Heart right ventricle (tissue), 16 donors: ENCODE measurements around the gene LRRC32. TPM values are rescaled to one million over a fixed set of nuclear protein-coding genes. Genes with fewer than 3 reads are reported as not detected.

Experiments
- ATAC-seq, 8 donors: fragments of 200-7000 bp; cut with Tn5 transposase; one replicate each; pipeline ENCODE4 v1.9.1; 2020; ENCODE audit warnings: mild to moderate bottlenecking in 8 of 8, moderate library complexity in 8 of 8, moderate number of reproducible peaks in 1 of 8
- DNase-seq, 2 donors: peaks; one replicate each; pipeline ENCODE4 v3.0.0-alpha.2; 2020
- H3K27ac ChIP-seq, 10 donors: fragments of 200-600 bp; sonication (generic) in 2 of 10; one replicate each; pipeline versions ENCODE4 v1.5.0 to v1.8.0; 2020 to 2022; ENCODE audit warnings: mild to moderate bottlenecking in 3 of 10
- H3K27me3 ChIP-seq, 7 donors: fragments of 200-600 bp; one replicate each; pipeline ENCODE4 v1.8.0; 2021 to 2022; ENCODE audit warnings: mild to moderate bottlenecking in 2 of 7
- H3K36me3 ChIP-seq, 9 donors: fragments of 200-600 bp; sonication (generic) in 1 of 9; one replicate each; pipeline versions ENCODE4 v1.5.0 to v1.8.0; 2020 to 2022; ENCODE audit warnings: mild to moderate bottlenecking in 2 of 9
- H3K4me1 ChIP-seq, 9 donors: fragments of 200-600 bp; sonication (generic) in 1 of 9; one replicate each; pipeline versions ENCODE4 v1.5.0 to v1.8.0; 2020 to 2022; ENCODE audit warnings: mild to moderate bottlenecking in 4 of 9
- H3K4me3 ChIP-seq, 10 donors: fragments of 200-600 bp; sonication (generic) in 2 of 10; one replicate each; pipeline versions ENCODE4 v1.5.0 to v1.8.0; 2020 to 2022; ENCODE audit warnings: mild to moderate bottlenecking in 7 of 10, moderate library complexity in 2 of 10
- H3K9me3 ChIP-seq, 11 donors: fragments of 200-600 bp in 10 of 11; sonication (generic) in 2 of 11; one replicate each; pipeline versions ENCODE4 v1.5.0 to v1.8.0; 2013 to 2022; ENCODE audit warnings: mild to moderate bottlenecking in 2 of 11, control low read depth in 1 of 11, moderate library complexity in 1 of 11
- WGBS, 2 donors: extraction: QIAGEN DNeasy Blood & Tissue Kit; methylation state at CpG; one replicate each; pipeline ENCODE4 v1.1.7; 2013; ENCODE audit warnings: inconsistent platforms in 1 of 2; 5-methylcytosine and 5-hydroxymethylcytosine counted together
- intact Hi-C, 10 donors: fragments of 100-400 bp; cut with DNase I; formaldehyde crosslinking; loops; one replicate each; pipeline versions ENCODE4 v1.11.1 to v1.14.2; 2022
- polyA plus RNA-seq, 2 donors: library from polyadenylated mRNA; stranded (reverse); fragments of 200-250 nt; gene quantifications; one replicate each; pipeline ENCODE4 v1.2.3, GENCODE V29; 2013
- total RNA-seq, 10 donors: library from RNA; stranded (reverse); fragmentation: NEBNext Ultra II Directional in 3 of 10; extraction: Animal tissue kit (Norgen Biotek cat#: 25700) in 3 of 10; gene quantifications; one replicate each; pipeline versions ENCODE4 v1.2.1 to v1.2.4, GENCODE V29; 2021 to 2023
- TF ChIP-seq, protein P1 (sequence below), 9 donors: fragments of 200-600 bp; sonication (generic) in 2 of 9; IDR thresholded peaks; one replicate each; pipeline versions ENCODE4 v1.5.0 to v1.8.0; 2021 to 2022; ENCODE audit warnings: antibody characterized with exemption in 9 of 9, mild to moderate bottlenecking in 5 of 9, moderate library complexity in 1 of 9
- donor health status: Arrhythmogenic right ventricular cardiomyopathy.
- donor health status: ischemic (EF 13 %, LVEDD 7.1; RV severe dilation, severe dysfunction).
- donor health status: healthy with polysubstance abuse.
- donor health status: DM: no; HTN: yes; CAD: no.
- donor health status: DM: no; HTN: no; CAD: no.
- donor health status: ischemic (EF 25% LVEDD 6.9; RV normal size, moderate dysfunction).
- donor health status: ischemic (EF 25% LVEDD 5.7; RV mildly dilated, moderate dysfunction).
- donor health status: healthy.
- donor health status: DM: yes; HTN: yes; CAD: no.
- donor health status: Ischemic cardiomyopathy.
- donor health status: ischemic (EF 35%, LVEDD 5.7; RV mildly dilated, moderate dysfunction).
- donor health status: nonischemic (EF 11% LVEDD 7.7; RV severe dilation, severe dysfunction).
- donor health status: DM: yes; HTN: yes; CAD: no.
- donor health status: PGD.
- donor health status: ischemic (EF 29% LVEDD 5.4; RV normal size, mild dysfunction).
- donor health status: nonischemic (EF 23%, LVEDD 6.1; RV moderate dilation, normal function).

Gene LRRC32
- total and polyA plus RNA-seq, 12 donors = 16.7 to 215 (median 43.7) TPM

- no peaks in the 10 kb centered on the region for H3K36me3 ChIP-seq
- ATAC-seq = no peak
Observed at GRCh38 chr11:76702336-76703128, 32.0 kb upstream of the LRRC32 start.

GRCh38 chr11:76701294-76702040 lies 30.9 kb upstream of the LRRC32 start:
- Histone ChIP-seq H3K4me1 (peaks cover 0 to 18% (median 0%) of the 10 kb centered on the region in 9 donors), H3K9me3 (peaks cover 0 to 12% (median 0%) of the 10 kb centered on the region in 11 donors), H3K36me3 (no peaks in the 10 kb centered on the region), H3K27ac (no peak overlapping the region), H3K27me3 (no peaks in the 10 kb centered on the region), H3K4me3 (no peak overlapping the region)
- TF ChIP-seq, protein P1, sequence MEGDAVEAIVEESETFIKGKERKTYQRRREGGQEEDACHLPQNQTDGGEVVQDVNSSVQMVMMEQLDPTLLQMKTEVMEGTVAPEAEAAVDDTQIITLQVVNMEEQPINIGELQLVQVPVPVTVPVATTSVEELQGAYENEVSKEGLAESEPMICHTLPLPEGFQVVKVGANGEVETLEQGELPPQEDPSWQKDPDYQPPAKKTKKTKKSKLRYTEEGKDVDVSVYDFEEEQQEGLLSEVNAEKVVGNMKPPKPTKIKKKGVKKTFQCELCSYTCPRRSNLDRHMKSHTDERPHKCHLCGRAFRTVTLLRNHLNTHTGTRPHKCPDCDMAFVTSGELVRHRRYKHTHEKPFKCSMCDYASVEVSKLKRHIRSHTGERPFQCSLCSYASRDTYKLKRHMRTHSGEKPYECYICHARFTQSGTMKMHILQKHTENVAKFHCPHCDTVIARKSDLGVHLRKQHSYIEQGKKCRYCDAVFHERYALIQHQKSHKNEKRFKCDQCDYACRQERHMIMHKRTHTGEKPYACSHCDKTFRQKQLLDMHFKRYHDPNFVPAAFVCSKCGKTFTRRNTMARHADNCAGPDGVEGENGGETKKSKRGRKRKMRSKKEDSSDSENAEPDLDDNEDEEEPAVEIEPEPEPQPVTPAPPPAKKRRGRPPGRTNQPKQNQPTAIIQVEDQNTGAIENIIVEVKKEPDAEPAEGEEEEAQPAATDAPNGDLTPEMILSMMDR (IDR thresholded peaks at IDR 0.05) = no peak
- intact Hi-C loops = no loop called here
- no peak for DNase-seq
- peak in 2 of 8 donors; percentile 15 to 21 for ATAC-seq
- WGBS, 2 donors = 77 to 85% methylated on average over 7 of the region's 7 CpGs

More at GRCh38 chr11:76702336-76703128, 32.0 kb upstream of the LRRC32 start:
- no peak for DNase-seq
- intact Hi-C loops = no loop called here
- H3K27ac ChIP-seq = no peak overlapping the region
- whole genome bisulfite sequencing, 2 donors = 76 to 88% methylated on average over 3 of the region's 3 CpGs
- no peaks in the 10 kb centered on the region for H3K27me3 ChIP-seq
- H3K9me3 ChIP-seq = peaks cover 0 to 12% (median 0%) of the 10 kb centered on the region in 11 donors
- H3K4me1 ChIP-seq = peaks cover 0 to 18% (median 0%) of the 10 kb centered on the region in 9 donors
- H3K4me3 ChIP-seq = no peak overlapping the region
- TF ChIP-seq, protein P1 (IDR thresholded peaks at IDR 0.05) = no peak

GRCh38 chr11:76700177-76701100 lies 29.9 kb upstream of the LRRC32 start:
- Histone ChIP-seq H3K27ac (peak overlapping the region in 1 of 10 donors; percentile 31), H3K36me3 (no peaks in the 10 kb centered on the region), H3K27me3 (no peaks in the 10 kb centered on the region), H3K4me1 (peaks cover 0 to 18% (median 0%) of the 10 kb centered on the region in 9 donors), H3K4me3 (no peak overlapping the region), H3K9me3 (peaks cover 0 to 6% (median 0%) of the 10 kb centered on the region in 11 donors)
- intact Hi-C loops = no loop called here
- 56 to 69% methylated on average over 16 of the region's 16 CpGs for WGBS, 2 donors
- DNase-seq (no peak), ATAC-seq (peak in 4 of 8 donors; percentile 24 to 48 (median 32))
- TF ChIP-seq, protein P1 (IDR thresholded peaks at IDR 0.05) = no peak
